MCF 10A (cell line): ENCODE results near the gene CDH11. TPM values are rescaled to one million over a fixed set of nuclear protein-coding genes. Genes with fewer than 3 reads are reported as not detected.
A peak's percentile ranks its signal among the peaks of the same experiment; 100 is the strongest.

ENCODE experiments used
- BruUV-seq: library from RNA; stranded (reverse); fragments of 400-500 nt; replicated peaks from 2 replicates; lab custom pipeline; 2021; lab: Mats Ljungman, UMichigan
- CTCF ChIA-PET: fragments of 300-600 bp; sonication (Branson Sonifier 250); formaldehyde crosslinking; extraction: SDS; loops from one replicate; lab custom pipeline; 2021; ENCODE audit warnings: antibody characterized with exemption, inconsistent platforms; lab: Yijun Ruan, JAX
- POLR2A ChIA-PET: fragments of 300-600, 350-650 bp; sonication (Branson Sonifier 250); formaldehyde crosslinking; extraction: SDS; loops from one replicate; lab custom pipeline; 2020; ENCODE audit warnings: antibody characterized with exemption, inconsistent platforms; lab: Yijun Ruan, JAX
- DNase-seq: peaks from one replicate; pipeline ENCODE4 v3.0.0-alpha.2; 2018; ENCODE audit not compliant: unreplicated experiment
- H3K27ac Mint-ChIP-seq: one replicate; pipeline ENCODE4 v1.8.0; 2022; ENCODE audit warnings: mild to moderate bottlenecking, low read depth, mixed read lengths; ENCODE audit not compliant: unreplicated experiment
- H3K27me3 Mint-ChIP-seq: one replicate; pipeline ENCODE4 v1.8.0; 2022; ENCODE audit warnings: mixed read lengths; ENCODE audit not compliant: insufficient read depth, unreplicated experiment
- H3K36me3 Mint-ChIP-seq: one replicate; pipeline ENCODE4 v1.8.0; 2022; ENCODE audit warnings: mild to moderate bottlenecking, moderate library complexity, mixed read lengths; ENCODE audit not compliant: insufficient read depth, unreplicated experiment
- H3K4me1 Mint-ChIP-seq: one replicate; pipeline ENCODE4 v1.8.0; 2022; ENCODE audit warnings: mixed read lengths; ENCODE audit not compliant: insufficient read depth, unreplicated experiment
- H3K4me3 Mint-ChIP-seq: one replicate; pipeline ENCODE4 v1.8.0; 2022; ENCODE audit warnings: mild to moderate bottlenecking, moderate library complexity, mixed read lengths; ENCODE audit not compliant: unreplicated experiment
- H3K9me3 Mint-ChIP-seq: one replicate; pipeline ENCODE4 v1.8.0; 2022; ENCODE audit warnings: mixed read lengths; ENCODE audit not compliant: unreplicated experiment
- intact Hi-C: fragments of 100-400 bp; cut with micrococcal nuclease; formaldehyde crosslinking; loops from 2 replicates; pipeline ENCODE4 v1.14.1; 2022
- total RNA-seq: library from RNA; stranded (reverse); gene quantifications from 2 replicates; pipeline ENCODE4 v1.2.3, GENCODE V29; 2022
- TF ChIP-seq, protein P1 (sequence below): fragments of 200-600 bp; IDR thresholded peaks from one replicate; pipeline ENCODE4 v1.8.0; 2022; ENCODE audit warnings: antibody characterized with exemption, mild to moderate bottlenecking; ENCODE audit not compliant: unreplicated experiment

The CDH11 gene
- total RNA-seq, 1 experiment from 2014 or later = 0.33 TPM

DNA sequence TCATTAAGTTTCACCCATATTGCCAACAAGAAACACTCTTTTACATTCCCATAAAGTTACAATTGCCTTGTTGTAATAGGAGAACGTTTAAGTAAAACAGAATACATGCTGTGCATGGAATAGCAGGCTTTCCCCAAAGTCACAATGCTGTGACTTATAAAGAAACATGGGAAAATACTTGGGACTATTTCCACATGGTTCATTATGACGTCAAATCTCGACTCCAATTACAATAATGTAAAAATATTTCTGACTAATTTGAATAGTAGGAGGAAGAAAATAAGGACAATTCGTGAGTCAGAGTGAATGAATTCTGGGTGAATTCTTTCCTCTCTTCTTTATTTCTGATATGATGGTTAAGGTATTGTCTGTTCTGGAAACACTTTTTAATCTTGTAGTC lies 52.8 kb downstream of the CDH11 start:
- Mint-ChIP-seq H3K36me3 (no peaks in the 10 kb centered on the region), H3K27ac (no peak overlapping the region), H3K4me3 (no peak overlapping the region), H3K4me1 (peaks cover 11% of the 10 kb centered on the region), H3K9me3 (no peaks in the 10 kb centered on the region), H3K27me3 (no peaks in the 10 kb centered on the region)
- peak; percentile 65 for DNase-seq
- intact Hi-C loops = no loop called here
- ChIA-PET POLR2A (no interaction called here), CTCF (no interaction called here)
- TF ChIP-seq, protein P1, sequence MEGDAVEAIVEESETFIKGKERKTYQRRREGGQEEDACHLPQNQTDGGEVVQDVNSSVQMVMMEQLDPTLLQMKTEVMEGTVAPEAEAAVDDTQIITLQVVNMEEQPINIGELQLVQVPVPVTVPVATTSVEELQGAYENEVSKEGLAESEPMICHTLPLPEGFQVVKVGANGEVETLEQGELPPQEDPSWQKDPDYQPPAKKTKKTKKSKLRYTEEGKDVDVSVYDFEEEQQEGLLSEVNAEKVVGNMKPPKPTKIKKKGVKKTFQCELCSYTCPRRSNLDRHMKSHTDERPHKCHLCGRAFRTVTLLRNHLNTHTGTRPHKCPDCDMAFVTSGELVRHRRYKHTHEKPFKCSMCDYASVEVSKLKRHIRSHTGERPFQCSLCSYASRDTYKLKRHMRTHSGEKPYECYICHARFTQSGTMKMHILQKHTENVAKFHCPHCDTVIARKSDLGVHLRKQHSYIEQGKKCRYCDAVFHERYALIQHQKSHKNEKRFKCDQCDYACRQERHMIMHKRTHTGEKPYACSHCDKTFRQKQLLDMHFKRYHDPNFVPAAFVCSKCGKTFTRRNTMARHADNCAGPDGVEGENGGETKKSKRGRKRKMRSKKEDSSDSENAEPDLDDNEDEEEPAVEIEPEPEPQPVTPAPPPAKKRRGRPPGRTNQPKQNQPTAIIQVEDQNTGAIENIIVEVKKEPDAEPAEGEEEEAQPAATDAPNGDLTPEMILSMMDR = no peak
- BruUV-seq = no TSS peak

DNA sequence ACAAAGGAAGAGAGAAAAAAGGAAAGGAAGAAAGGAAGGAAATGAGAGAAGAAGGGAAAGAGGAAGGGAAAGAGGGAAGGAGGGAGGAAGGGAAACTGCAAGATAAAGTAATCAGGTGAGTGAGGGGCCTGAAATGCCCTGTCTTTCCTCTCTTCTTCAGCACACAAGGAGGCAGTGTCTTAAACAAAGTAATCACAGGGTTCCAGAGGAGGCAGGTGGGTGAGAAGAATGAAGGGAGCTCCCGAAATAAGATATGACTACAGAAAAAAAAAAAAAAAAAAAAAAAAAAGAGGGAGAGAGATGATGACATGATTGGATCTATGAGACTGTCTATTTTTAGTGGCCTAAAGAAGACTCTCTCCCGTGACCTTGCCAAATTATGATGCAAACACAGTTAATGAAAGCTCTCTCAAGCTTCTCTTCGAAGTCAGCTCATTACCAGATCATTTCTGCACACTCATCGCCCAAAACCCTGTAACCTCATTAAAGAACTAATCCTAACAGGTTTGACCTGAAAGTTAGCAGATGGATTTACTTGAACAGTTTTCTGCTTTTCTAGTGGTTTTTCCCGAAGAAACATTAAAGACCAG lies 53.6 kb downstream of the CDH11 start:
- H3K9me3 Mint-ChIP-seq = no peaks in the 10 kb centered on the region
- no TSS peak for BruUV-seq
- DNase-seq = peak; percentile 58
- no peak overlapping the region for H3K27ac Mint-ChIP-seq
- intact Hi-C loops = no loop called here
- no peaks in the 10 kb centered on the region for H3K27me3 Mint-ChIP-seq
- CTCF ChIA-PET = interaction anchor here (0.7 kb wide), 1 partner anchor 709 kb away, joined by 3 read pairs; no protein-coding TSS in a partner anchor
- H3K4me3 Mint-ChIP-seq = no peak overlapping the region
- TF ChIP-seq, protein P1 = no peak
- H3K36me3 Mint-ChIP-seq = no peaks in the 10 kb centered on the region
- H3K4me1 Mint-ChIP-seq = peaks cover 11% of the 10 kb centered on the region
- POLR2A ChIA-PET = interaction anchor here (0.5 kb wide), 1 partner anchor 293 kb away, joined by 4 read pairs; no protein-coding TSS in a partner anchor

DNA sequence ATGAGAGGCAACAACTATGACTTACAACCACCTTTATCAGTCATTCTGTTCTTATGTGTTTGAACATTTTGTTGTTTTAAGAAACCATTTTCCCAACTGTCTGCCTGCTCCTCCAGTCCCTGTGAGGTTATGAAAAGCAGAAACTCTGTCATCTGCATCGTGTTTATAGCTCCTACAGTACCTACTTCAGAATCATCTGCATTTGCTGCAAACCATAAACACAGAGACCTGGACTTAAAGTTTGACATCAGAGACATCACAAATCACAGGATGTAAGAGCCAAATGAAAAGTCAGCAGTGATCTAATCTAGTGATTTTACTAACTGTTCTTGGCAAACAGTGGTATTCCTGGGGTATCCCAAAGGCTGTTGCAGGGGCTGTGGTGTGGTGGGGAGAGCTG lies 55.2 kb downstream of the CDH11 start:
- peaks cover 11% of the 10 kb centered on the region for H3K4me1 Mint-ChIP-seq
- no peak for DNase-seq

DNA sequence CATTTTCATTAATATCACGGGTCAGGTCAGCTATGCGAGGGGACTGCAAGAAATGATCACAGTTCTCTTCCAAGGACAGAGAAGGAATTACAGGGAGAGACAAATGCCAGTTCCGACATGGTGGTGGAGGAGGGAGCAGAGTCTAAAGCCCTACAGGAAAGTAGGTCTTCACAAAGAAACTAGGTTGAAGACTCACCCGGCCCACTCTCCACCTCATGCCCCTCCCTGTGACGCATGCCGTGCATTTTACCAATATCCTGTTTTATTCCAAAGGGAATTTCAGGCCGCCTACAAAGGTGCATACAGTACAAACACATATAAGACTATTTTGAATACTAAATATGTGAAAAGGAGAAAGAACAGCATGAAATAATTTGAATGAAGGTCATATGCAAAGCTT lies 56.8 kb downstream of the CDH11 start:
- no peak overlapping the region for H3K27ac Mint-ChIP-seq
- ChIA-PET CTCF (interaction anchor here (0.6 kb wide), 1 partner anchor 604 kb away, joined by 3 read pairs; no protein-coding TSS in a partner anchor), POLR2A (no interaction called here)
- H3K9me3 Mint-ChIP-seq = no peaks in the 10 kb centered on the region
- no peaks in the 10 kb centered on the region for H3K27me3 Mint-ChIP-seq
- no peak overlapping the region for H3K4me3 Mint-ChIP-seq
- DNase-seq = no peak
- TF ChIP-seq, protein P1 = no peak
- peaks cover 5% of the 10 kb centered on the region for H3K4me1 Mint-ChIP-seq
- BruUV-seq = no TSS peak
- intact Hi-C loops = no loop called here
- no peaks in the 10 kb centered on the region for H3K36me3 Mint-ChIP-seq

More for the DNA sequence above, 55.2 kb downstream of the CDH11 start:
- ChIA-PET CTCF (no interaction called here), POLR2A (no interaction called here)
- TF ChIP-seq, protein P1 = no peak
- H3K36me3 Mint-ChIP-seq = no peaks in the 10 kb centered on the region
- intact Hi-C loops = no loop called here
- no peak overlapping the region for H3K27ac Mint-ChIP-seq
- BruUV-seq = no TSS peak
- no peaks in the 10 kb centered on the region for H3K9me3 Mint-ChIP-seq
- no peaks in the 10 kb centered on the region for H3K27me3 Mint-ChIP-seq
- no peak overlapping the region for H3K4me3 Mint-ChIP-seq
